Activated CD8-positive, alpha-beta T cell treated with anti-CD3 and anti-CD28 coated beads for 36 hours (primary cell): ENCODE data around the gene PARVB. TPM values are rescaled to one million over a fixed set of nuclear protein-coding genes. Genes with fewer than 3 reads are reported as not detected.

Source experiments
- ATAC-seq: fragments of 200-7000 bp; cut with Tn5 transposase; one replicate; pipeline ENCODE4 v1.10.0; 2021; ENCODE audit warnings: mild to moderate bottlenecking, moderate library complexity
- CTCF ChIA-PET: fragments of 350-600 bp; sonication (Branson Sonifier 250); formaldehyde crosslinking; loops from one replicate; lab custom pipeline; 2021; ENCODE audit warnings: antibody characterized with exemption; lab: Charles Lee
- POLR2A ChIA-PET: fragments of 350-600 bp; sonication (Branson Sonifier 250); formaldehyde crosslinking; loops from one replicate; lab custom pipeline; 2021; ENCODE audit warnings: antibody characterized with exemption; lab: Charles Lee
- DNase-seq: peaks from one replicate; pipeline ENCODE4 v3.0.0-alpha.2; 2020
- H3K27ac Mint-ChIP-seq: one replicate; pipeline ENCODE4 v1.8.0; 2021; ENCODE audit warnings: mild to moderate bottlenecking, mixed read lengths
- H3K27me3 Mint-ChIP-seq: one replicate; pipeline ENCODE4 v1.8.0; 2021; ENCODE audit warnings: mixed read lengths
- H3K36me3 Mint-ChIP-seq: one replicate; pipeline ENCODE4 v1.8.0; 2021; ENCODE audit warnings: low read depth, mixed read lengths
- H3K4me1 Mint-ChIP-seq: one replicate; pipeline ENCODE4 v1.8.0; 2021; ENCODE audit warnings: low read depth, mixed read lengths
- H3K4me3 Mint-ChIP-seq: one replicate; pipeline ENCODE4 v1.8.0; 2021; ENCODE audit warnings: mild to moderate bottlenecking, moderate library complexity, mixed read lengths
- H3K9me3 Mint-ChIP-seq: one replicate; pipeline ENCODE4 v1.8.0; 2021; ENCODE audit warnings: mixed read lengths
- intact Hi-C: fragments of 100-400 bp; cut with micrococcal nuclease; formaldehyde crosslinking; loops from one replicate; pipeline ENCODE4 v1.10.0; 2022
- total RNA-seq, 2 experiments: library from RNA; stranded (reverse); gene quantifications; one replicate each; pipeline ENCODE4 v1.2.3, GENCODE V29; 2021
- TF ChIP-seq, protein P1 (sequence below): fragments of 200-600 bp; IDR thresholded peaks from one replicate; pipeline ENCODE4 v1.8.0; 2022; ENCODE audit warnings: antibody characterized with exemption, mild to moderate bottlenecking

PARVB gene
- total RNA-seq, 2 experiments from 2014 or later: 71.0 to 73.1 TPM

DNA sequence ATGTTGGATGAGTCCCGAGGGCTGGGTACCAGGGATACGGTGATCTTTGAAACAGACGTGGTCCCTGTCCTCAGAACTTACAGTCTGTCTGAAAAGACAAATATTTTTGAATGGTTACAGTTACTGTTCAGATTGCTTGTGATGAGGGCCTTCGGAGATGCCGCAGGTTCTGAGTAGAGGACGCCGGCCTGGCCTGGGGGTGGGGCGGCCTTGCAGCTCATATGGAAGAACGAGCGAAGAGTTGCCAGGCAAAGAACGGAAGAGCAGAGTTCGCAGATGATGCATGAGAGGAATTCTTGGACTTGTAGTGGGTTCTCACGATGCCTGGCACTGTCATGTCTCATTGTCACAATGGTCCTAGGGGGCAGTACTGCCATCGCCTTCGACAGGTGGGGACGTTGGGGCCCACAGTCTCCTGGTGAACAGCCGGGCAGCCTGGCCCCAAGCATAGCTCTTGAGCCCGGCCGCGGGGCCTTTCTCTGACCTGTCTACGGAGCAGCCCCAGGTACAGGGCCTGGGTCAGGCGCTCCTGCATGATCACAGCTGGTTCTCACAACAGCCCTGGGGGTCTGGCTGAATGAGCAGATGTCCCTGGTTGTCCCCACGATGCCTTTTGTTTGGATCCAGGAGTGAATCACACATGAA is 95.7 kb downstream of the PARVB start:
- POLR2A ChIA-PET: no interaction called here
- no peaks in the 10 kb centered on the region for H3K9me3 Mint-ChIP-seq
- CTCF ChIA-PET: no interaction called here
- H3K36me3 Mint-ChIP-seq: peaks cover 9% of the 10 kb centered on the region
- no peaks in the 10 kb centered on the region for H3K4me1 Mint-ChIP-seq
- H3K4me3 Mint-ChIP-seq: no peak overlapping the region
- no peak overlapping the region for H3K27ac Mint-ChIP-seq
- DNase-seq: no peak
- H3K27me3 Mint-ChIP-seq: no peaks in the 10 kb centered on the region
- no peak for ATAC-seq
- TF ChIP-seq, protein P1, sequence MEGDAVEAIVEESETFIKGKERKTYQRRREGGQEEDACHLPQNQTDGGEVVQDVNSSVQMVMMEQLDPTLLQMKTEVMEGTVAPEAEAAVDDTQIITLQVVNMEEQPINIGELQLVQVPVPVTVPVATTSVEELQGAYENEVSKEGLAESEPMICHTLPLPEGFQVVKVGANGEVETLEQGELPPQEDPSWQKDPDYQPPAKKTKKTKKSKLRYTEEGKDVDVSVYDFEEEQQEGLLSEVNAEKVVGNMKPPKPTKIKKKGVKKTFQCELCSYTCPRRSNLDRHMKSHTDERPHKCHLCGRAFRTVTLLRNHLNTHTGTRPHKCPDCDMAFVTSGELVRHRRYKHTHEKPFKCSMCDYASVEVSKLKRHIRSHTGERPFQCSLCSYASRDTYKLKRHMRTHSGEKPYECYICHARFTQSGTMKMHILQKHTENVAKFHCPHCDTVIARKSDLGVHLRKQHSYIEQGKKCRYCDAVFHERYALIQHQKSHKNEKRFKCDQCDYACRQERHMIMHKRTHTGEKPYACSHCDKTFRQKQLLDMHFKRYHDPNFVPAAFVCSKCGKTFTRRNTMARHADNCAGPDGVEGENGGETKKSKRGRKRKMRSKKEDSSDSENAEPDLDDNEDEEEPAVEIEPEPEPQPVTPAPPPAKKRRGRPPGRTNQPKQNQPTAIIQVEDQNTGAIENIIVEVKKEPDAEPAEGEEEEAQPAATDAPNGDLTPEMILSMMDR: no peak
- intact Hi-C loops: no loop called here

DNA sequence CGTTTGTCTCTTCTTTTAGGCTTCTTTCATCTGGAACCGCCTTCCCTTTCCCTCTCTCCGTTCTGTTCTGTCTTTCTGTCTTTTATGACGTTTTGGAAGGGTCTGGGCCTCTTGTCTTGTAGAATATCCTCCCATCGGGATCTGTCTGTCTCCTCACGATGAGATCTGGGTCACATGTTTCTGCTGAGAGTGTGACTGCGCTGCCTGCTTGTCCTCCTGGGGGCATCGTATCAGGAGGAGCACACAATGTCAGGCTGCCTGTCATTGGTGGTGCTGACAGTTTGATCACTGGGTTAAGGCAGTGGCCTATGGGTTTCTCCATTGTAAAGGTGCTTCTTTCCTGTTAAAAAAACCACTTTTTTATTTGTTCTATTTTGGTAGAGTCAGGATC is 96.2 kb downstream of the PARVB start:
- H3K4me1 Mint-ChIP-seq: no peaks in the 10 kb centered on the region
- ATAC-seq (no peak), DNase-seq (no peak)
- H3K9me3 Mint-ChIP-seq: peaks cover 3% of the 10 kb centered on the region
- no peaks in the 10 kb centered on the region for H3K27me3 Mint-ChIP-seq
- TF ChIP-seq, protein P1: no peak
- no peak overlapping the region for H3K4me3 Mint-ChIP-seq
- intact Hi-C loops: no loop called here
- ChIA-PET POLR2A (no interaction called here), CTCF (no interaction called here)
- H3K36me3 Mint-ChIP-seq: peaks cover 14% of the 10 kb centered on the region
- no peak overlapping the region for H3K27ac Mint-ChIP-seq

DNA sequence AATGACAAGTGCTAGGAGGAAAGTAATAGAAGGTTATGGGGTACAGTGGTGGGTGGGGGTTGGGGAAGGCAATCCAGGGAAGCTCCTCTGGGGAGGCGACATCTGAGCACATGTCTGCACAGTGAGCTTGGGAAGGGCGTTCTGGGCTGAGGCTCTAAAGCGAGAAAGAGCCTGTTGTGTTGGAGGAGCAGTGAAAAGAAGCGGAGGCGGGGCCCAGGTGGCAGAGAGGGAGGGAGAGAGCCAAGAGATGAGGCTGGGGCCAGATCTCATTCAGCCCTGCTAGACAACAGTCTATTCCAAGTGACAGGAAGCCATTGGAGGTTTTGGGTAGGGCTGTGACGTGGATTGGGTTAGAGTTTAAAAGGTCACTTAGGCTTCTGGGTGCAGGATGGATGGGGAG is 101.3 kb downstream of the PARVB start:
- TF ChIP-seq, protein P1: no peak
- Mint-ChIP-seq H3K27me3 (no peaks in the 10 kb centered on the region), H3K4me3 (no peak overlapping the region), H3K27ac (no peak overlapping the region), H3K4me1 (no peaks in the 10 kb centered on the region), H3K9me3 (peaks cover 18% of the 10 kb centered on the region), H3K36me3 (peaks cover 22% of the 10 kb centered on the region)
- ATAC-seq (no peak), DNase-seq (no peak)
- POLR2A ChIA-PET: no interaction called here
- CTCF ChIA-PET: no interaction called here
- intact Hi-C loops: no loop called here

DNA sequence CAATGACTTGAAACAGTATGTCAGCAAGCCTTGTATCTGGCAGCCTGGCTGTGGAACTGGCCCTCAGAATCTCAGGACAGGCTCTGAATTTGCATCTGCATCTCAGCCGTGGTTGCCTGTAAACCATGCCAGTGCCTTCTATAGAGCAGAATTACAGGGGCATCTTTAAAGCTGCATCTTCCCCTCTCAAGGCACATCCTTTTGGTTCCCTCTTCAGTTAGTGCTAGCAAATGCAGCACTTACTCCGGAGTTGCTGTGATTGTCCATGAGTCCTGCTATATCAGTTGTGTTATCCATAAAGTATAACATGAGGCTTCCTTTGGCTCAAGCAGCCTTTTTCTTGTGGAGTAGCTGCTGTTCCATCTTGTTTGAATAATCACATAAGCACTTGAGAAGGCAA is 102.7 kb downstream of the PARVB start:
- intact Hi-C loops: no loop called here
- ChIA-PET CTCF (interaction anchor here (0.9 kb wide), 1 partner anchor 41 kb away, joined by 3 read pairs; no protein-coding TSS in a partner anchor), POLR2A (no interaction called here)
- ATAC-seq (no peak), DNase-seq (no peak)
- H3K36me3 Mint-ChIP-seq: peaks cover 22% of the 10 kb centered on the region
- peaks cover 18% of the 10 kb centered on the region for H3K9me3 Mint-ChIP-seq
- TF ChIP-seq, protein P1: no peak
- no peaks in the 10 kb centered on the region for H3K4me1 Mint-ChIP-seq
- H3K4me3 Mint-ChIP-seq: no peak overlapping the region
- no peak overlapping the region for H3K27ac Mint-ChIP-seq
- H3K27me3 Mint-ChIP-seq: no peaks in the 10 kb centered on the region

DNA sequence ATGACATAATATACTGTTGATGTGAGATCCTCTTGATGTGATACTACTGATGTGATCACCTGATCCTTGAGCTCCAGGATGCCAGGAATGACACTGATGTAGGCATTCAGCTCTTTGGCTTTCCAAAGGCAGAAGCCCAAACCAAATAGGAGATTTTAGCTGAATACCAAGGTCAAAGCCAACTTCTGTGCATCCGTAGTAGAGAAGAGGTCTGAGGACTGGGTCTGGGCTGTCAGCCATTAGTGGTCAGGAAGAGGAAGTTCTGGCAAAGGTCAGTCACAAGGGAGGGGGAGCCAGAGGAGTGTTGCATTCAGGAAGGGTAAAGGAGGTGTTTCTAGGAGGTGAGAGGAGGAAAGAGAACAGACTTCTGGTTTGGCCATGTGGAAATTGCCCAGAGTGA is 103.3 kb downstream of the PARVB start:
- TF ChIP-seq, protein P1: no peak
- H3K27ac Mint-ChIP-seq: no peak overlapping the region
- intact Hi-C loops: no loop called here
- ATAC-seq (no peak), DNase-seq (no peak)
- POLR2A ChIA-PET: no interaction called here
- no peaks in the 10 kb centered on the region for H3K4me1 Mint-ChIP-seq
- no peaks in the 10 kb centered on the region for H3K27me3 Mint-ChIP-seq
- no peak overlapping the region for H3K4me3 Mint-ChIP-seq
- peaks cover 18% of the 10 kb centered on the region for H3K9me3 Mint-ChIP-seq
- CTCF ChIA-PET: interaction anchor here (0.9 kb wide), 1 partner anchor 42 kb away, joined by 3 read pairs; no protein-coding TSS in a partner anchor
- peaks cover 22% of the 10 kb centered on the region for H3K36me3 Mint-ChIP-seq
